ENCODE results near the gene NRIP2.
A peak's percentile ranks its signal among the peaks of the same experiment; 100 is the strongest.

Gene NRIP2

GRCh38 chr12:2804393-2805142 lies 30.3 kb downstream of the NRIP2 start:
- DNase-seq = peak; percentile 25

- DNase-seq = no peak
These were observed 31.0 kb downstream of the NRIP2 start for GRCh38 chr12:2803635-2804392.

- no peak for DNase-seq
These were observed 33.6 kb downstream of the NRIP2 start for GRCh38 chr12:2801044-2801783.

- no peak for DNase-seq
These were observed 34.7 kb downstream of the NRIP2 start for GRCh38 chr12:2800046-2800570.

GRCh38 chr12:2797721-2798418 lies 37.0 kb downstream of the NRIP2 start:
- no peak for DNase-seq

- DNase-seq = peak; percentile 44
These were observed 38.6 kb downstream of the NRIP2 start for GRCh38 chr12:2796187-2796666.

- DNase-seq = peak; percentile 78
These were observed 39.3 kb downstream of the NRIP2 start for GRCh38 chr12:2795291-2796186.

GRCh38 chr12:2794736-2795289 lies 40.0 kb downstream of the NRIP2 start, which contains the start of gene FKBP4:
Gene FKBP4, plus strand, starts transcription at chr12:2794970. Its CDS starts 170 bp downstream, at chr12:2795140.
- DNase-seq = peak; percentile 92

GRCh38 chr12:2794191-2794735 lies 40.6 kb downstream of the NRIP2 start:
- DNase-seq = no peak

- no peak for DNase-seq
These were observed 41.3 kb downstream of the NRIP2 start for GRCh38 chr12:2793561-2793960.

GRCh38 chr12:2792671-2793500 lies 41.9 kb downstream of the NRIP2 start:
- DNase-seq = no peak

GRCh38 chr12:2791089-2791488 lies 43.7 kb downstream of the NRIP2 start:
- DNase-seq = no peak

GRCh38 chr12:2785017-2785416 lies 49.8 kb downstream of the NRIP2 start:
- DNase-seq = no peak

- peak; percentile 83 for DNase-seq
These were observed 50.8 kb downstream of the NRIP2 start for GRCh38 chr12:2783936-2784600.

- peak; percentile 72 for DNase-seq
These were observed 55.6 kb downstream of the NRIP2 start for GRCh38 chr12:2779281-2779680.

GRCh38 chr12:2776129-2776806 lies 58.6 kb downstream of the NRIP2 start:
- no peak for DNase-seq

GRCh38 chr12:2775431-2775830 lies 59.4 kb downstream of the NRIP2 start:
- DNase-seq = no peak
